Fibroblast of peridontal ligament (primary cell): Measurements from ENCODE around the gene UBA52.
A peak's percentile ranks its signal among the peaks of the same experiment; 100 is the strongest.
"Not testable (repeated sequence)": the region's sequence is repeated elsewhere in the genome, so short reads cannot be mapped to it uniquely, and the experiment has no call there.

Experiments
- DNase-seq: peaks from one replicate; pipeline ENCODE4 v3.0.0-alpha.2; 2010; ENCODE audit errors: extremely low read depth

Gene UBA52

GRCh38 chr19:18571564-18572344 is at the start of gene UBA52:
TSS of gene UBA52 (plus strand) at chr19:18571857. CDS start at chr19:18573301, 1,444 bp downstream.
- peak; percentile 94 for DNase-seq

- peak; percentile 100 for DNase-seq
Observed at GRCh38 chr19:18522124-18522861, 49.4 kb upstream of the UBA52 start.

- not testable (repeated sequence) for DNase-seq
Observed at GRCh38 chr19:18522862-18523440, 48.7 kb upstream of the UBA52 start.

GRCh38 chr19:18523841-18524240 is 47.8 kb upstream of the UBA52 start:
- DNase-seq = no peak

- no peak for DNase-seq
Observed at GRCh38 chr19:18526316-18526715, 45.3 kb upstream of the UBA52 start.

- no peak for DNase-seq
Observed at GRCh38 chr19:18529782-18530181, 41.9 kb upstream of the UBA52 start.

GRCh38 chr19:18531485-18531884 is 40.2 kb upstream of the UBA52 start:
- no peak for DNase-seq

GRCh38 chr19:18532168-18532890 is 39.3 kb upstream of the UBA52 start:
- no peak for DNase-seq

- no peak for DNase-seq
Observed at GRCh38 chr19:18533058-18533457, 38.6 kb upstream of the UBA52 start.

- no peak for DNase-seq
Observed at GRCh38 chr19:18536475-18536874, 35.2 kb upstream of the UBA52 start.

GRCh38 chr19:18537431-18537830 is 34.2 kb upstream of the UBA52 start:
- no peak for DNase-seq

GRCh38 chr19:18538115-18538514 is 33.5 kb upstream of the UBA52 start:
- no peak for DNase-seq

- DNase-seq = no peak
Observed at GRCh38 chr19:18539372-18539771, 32.3 kb upstream of the UBA52 start.

GRCh38 chr19:18540200-18540599 is 31.5 kb upstream of the UBA52 start:
- not testable (repeated sequence) for DNase-seq

GRCh38 chr19:18541258-18541991 is 30.2 kb upstream of the UBA52 start:
- no peak for DNase-seq

- peak; percentile 19 for DNase-seq
Observed at GRCh38 chr19:18541992-18542940, 29.4 kb upstream of the UBA52 start.

- peak; percentile 79 for DNase-seq
Observed at GRCh38 chr19:18542941-18543813, 28.5 kb upstream of the UBA52 start, which contains the start of gene FKBP8. TSS of gene FKBP8 (minus strand) at chr19:18543573. CDS start at chr19:18541970, 1,603 bp downstream.

GRCh38 chr19:18543814-18544475 is 27.7 kb upstream of the UBA52 start:
- DNase-seq = peak; percentile 46
